ENCODE measurements around the gene ZBED6. TPM values are rescaled to one million over a fixed set of nuclear protein-coding genes. Genes with fewer than 3 reads are reported as not detected.

Gene ZBED6
- total and polyA plus RNA-seq, 9 of the 15 experiments (the other 6 are each of a cell fraction or from before 2014, with no cell fraction given), result 0.21 to 16.6 (median 5.0) TPM

GRCh38 chr1:203795441-203796235 is at the start of gene ZBED6, which contains the start of gene ZC3H11A (continued):
- TF ChIP-seq ZNF121 (CRISPR knock-in tag; conservative IDR thresholded peaks at IDR 0.05) (no peak), HNRNPLL (IDR thresholded peaks at IDR 0.05; ENCODE audit: low read depth, low read length, poor library complexity, severe bottlenecking) (peak; percentile 12), HCFC1 (IDR thresholded peaks at IDR 0.05; ENCODE audit: low read depth, low read length) (peak; percentile 93), PHF20 (IDR thresholded peaks at IDR 0.05; ENCODE audit: partially characterized antibody) (no peak), CCAR2 (IDR thresholded peaks at IDR 0.05; ENCODE audit: low read depth, low read length) (no peak), SMARCC2 (IDR thresholded peaks at IDR 0.05; ENCODE audit: low read depth) (no peak; the same call in 1 of the 2 replicates), GTF2B (IDR thresholded peaks at IDR 0.05; ENCODE audit: extremely low read depth, insufficient read length) (no peak), RFX1 (IDR thresholded peaks at IDR 0.05) (no peak; the same call in 1 of the 2 replicates), GTF2E2 (tag; IDR thresholded peaks at IDR 0.05) (peak; percentile 92), LEF1 (IDR thresholded peaks at IDR 0.05) (peak; percentile 67), ZNF518B (CRISPR knock-in tag; IDR thresholded peaks at IDR 0.05) (no peak), SMARCA4 (IDR thresholded peaks at IDR 0.05) (peak; percentile 49; the same call in 1 of the 2 replicates), NUFIP1 (IDR thresholded peaks at IDR 0.05; ENCODE audit: partially characterized antibody) (no peak), PHF21A (IDR thresholded peaks at IDR 0.05; ENCODE audit: borderline replicate concordance, low read depth) (peak; percentile 54; the same call in 1 of the 2 replicates), ZKSCAN8 (CRISPR knock-in tag; IDR thresholded peaks at IDR 0.05) (0 out of 2 replicates have a peak, but pooled peaks have one; percentile 1), NKRF (IDR thresholded peaks at IDR 0.05; ENCODE audit: borderline replicate concordance) (no peak), ARID3A (IDR thresholded peaks at IDR 0.05; ENCODE audit: borderline replicate concordance, low read depth, low read length) (no peak), HNRNPUL1 (IDR thresholded peaks at IDR 0.05; ENCODE audit: low read length) (no peak), HSF4 (CRISPR knock-in tag; IDR thresholded peaks at IDR 0.05; ENCODE audit: borderline replicate concordance) (no peak), IFI16 (CRISPR knock-in tag; IDR thresholded peaks at IDR 0.05) (no peak), MAFF (IDR thresholded peaks at IDR 0.05; ENCODE audit: low read length) (no peak), ARNT (IDR thresholded peaks at IDR 0.05) (0 out of 4 replicates have a peak, but pooled peaks of 1 of the 2 experiments have one; percentile 11)

All from K562 (cell line).